ENCODE data around the gene CHRNA9.

The CHRNA9 gene

DNA sequence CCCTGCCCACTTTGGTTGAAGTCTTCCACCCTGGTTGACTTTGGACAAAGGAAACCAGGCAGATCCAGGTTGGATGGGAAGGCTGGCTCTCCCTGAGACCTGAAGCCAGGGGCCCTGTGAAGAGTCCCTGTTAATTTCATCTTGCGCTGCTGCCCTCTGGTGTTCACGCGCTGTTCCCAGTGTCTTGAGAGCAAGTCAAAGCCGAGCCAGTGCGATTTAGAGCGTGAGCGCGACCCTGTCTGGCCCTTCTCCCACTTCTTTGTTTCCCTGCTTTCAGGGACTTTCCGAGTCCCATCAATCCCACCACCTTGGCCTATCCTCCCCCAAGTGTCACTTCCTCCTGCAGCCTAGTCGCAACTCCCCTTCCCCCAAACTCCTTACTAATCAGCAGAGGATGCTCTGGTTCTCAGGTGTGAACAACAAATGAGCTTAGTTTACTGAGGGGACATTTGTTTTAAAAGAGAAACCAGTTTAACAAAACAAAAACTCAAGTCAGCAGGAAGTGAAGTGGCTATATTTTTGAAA lies 25.8 kb upstream of the CHRNA9 start:
- peak; percentile 92 for DNase-seq (ENCODE audit: low spot score)

DNA sequence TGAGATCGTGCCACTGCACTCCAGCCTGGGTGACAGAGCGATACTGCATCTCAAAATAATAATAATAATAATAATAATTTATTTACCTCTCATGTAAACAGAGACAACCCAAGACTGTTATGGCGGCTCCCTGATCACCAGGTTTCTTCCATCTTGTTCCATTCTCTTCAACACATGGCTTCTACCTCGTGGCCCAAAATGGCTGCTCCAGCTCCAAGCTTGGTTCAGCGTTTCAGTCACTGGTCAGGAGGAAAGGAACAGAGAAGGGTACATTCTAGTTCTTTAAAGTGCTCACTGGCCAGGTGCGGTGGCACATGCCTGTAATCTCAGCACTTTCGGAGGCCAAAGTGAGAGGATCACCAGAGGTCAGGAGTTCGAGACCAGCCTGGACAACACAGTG lies 24.9 kb upstream of the CHRNA9 start:
- no peak for DNase-seq (ENCODE audit: low spot score)

DNA sequence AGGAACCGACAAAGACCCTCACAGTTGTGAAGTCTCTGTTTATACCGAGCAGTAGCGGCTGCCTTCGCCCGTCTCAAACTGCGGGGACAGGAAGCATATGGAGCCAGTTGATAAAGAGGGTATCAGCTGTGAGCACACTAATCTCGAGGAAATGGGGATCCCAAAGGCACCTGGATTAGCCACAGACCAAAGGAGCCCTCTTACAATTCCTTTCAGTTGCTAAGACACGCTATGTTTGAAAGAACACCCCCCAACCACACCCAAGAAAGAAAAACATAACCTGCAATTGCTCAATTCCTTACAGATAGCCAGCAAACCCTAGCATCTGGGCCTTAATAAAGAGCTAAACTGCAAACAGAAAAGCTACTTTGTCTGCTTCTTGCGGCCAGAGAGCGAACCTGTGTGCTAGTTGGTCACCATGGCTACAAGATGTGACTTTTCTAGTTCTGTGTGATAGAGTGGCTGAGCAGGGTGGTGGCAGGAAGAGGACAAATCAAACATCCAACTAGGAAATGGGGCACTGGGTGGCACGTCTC lies 23.3 kb upstream of the CHRNA9 start:
- peak; percentile 46 for DNase-seq (ENCODE audit: low spot score)

DNA sequence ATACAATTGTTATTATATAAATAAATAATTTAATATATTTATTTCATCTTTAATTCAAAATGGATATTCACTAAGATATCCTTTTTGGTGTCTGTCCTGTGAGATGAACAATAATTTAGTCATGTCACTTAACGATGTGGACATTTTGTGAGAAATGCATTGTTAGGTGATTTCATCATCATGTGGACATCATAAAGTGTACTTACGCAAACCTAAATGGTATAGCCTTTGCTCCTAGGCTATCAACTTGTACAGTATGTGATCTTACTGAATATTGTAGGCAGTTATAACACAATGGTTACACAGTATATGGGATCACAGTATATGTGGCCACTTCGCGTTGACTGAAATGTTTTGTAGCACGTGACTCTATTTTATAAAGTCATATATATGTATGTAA lies 20.2 kb upstream of the CHRNA9 start:
- no peak for DNase-seq (ENCODE audit: low spot score)

DNA sequence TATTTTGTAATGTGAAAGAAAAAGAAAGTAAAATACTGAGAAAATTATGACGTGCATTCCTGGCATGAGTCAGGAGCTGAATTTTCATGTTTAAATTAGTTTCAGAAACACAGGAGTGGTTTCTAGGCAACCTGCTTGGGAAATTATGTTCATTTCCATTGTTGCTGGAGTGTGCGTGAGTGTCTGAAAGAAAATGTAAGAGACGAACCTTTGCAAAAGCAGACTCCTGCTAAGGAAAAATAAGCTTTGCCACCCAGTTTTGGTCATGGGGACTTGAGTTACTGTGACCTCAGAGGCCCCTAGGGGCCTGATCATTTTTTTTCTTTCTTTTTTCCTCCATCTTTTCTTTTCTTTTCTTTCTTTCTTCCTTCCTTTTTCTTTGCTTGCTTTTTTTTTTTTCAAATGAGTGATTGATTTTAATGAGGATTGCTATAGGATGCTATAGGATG lies 18.8 kb upstream of the CHRNA9 start:
- peak; percentile 83 for DNase-seq (ENCODE audit: low spot score)

DNA sequence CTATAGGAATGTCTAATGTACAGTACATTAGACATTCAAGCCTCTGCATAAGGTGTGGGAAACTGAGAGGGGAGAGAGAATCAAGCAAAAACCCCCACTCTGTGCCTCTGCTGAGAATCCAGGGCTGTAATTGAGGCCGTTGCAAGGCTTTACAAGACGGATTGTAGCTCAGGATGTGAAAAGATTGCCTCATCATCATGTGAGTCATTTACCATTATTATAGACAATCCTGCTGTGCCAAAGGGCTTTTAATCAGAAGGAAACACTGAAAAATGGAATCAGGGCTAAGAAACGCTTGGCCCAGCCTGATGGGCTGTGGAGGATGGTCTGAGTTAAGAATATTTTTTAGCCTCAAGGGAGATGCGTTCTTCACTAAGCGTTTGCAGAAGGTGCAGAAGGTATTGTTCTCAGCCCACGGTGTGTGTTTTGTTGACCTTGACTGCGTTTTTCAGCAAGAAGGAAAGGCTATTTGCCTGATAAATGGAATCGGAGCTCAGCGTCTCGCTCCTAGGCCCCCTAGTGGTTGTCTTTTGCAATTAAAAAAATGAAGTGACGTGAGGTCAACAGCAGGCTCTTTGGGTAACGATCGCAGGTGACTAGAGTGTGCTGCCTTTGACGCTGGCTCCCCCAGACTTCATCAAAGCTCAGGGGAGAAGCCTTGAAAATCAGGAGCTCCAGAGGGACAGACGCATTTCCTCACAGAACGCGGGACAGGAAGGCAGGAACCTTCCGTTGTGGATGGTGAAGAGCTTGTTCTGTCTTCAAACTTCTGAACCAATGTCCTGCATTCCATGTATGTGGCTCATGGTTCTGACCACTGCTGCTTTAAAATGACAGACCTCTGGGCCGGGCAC lies 18.1 kb upstream of the CHRNA9 start:
- peak; percentile 85 for DNase-seq (ENCODE audit: low spot score)

DNA sequence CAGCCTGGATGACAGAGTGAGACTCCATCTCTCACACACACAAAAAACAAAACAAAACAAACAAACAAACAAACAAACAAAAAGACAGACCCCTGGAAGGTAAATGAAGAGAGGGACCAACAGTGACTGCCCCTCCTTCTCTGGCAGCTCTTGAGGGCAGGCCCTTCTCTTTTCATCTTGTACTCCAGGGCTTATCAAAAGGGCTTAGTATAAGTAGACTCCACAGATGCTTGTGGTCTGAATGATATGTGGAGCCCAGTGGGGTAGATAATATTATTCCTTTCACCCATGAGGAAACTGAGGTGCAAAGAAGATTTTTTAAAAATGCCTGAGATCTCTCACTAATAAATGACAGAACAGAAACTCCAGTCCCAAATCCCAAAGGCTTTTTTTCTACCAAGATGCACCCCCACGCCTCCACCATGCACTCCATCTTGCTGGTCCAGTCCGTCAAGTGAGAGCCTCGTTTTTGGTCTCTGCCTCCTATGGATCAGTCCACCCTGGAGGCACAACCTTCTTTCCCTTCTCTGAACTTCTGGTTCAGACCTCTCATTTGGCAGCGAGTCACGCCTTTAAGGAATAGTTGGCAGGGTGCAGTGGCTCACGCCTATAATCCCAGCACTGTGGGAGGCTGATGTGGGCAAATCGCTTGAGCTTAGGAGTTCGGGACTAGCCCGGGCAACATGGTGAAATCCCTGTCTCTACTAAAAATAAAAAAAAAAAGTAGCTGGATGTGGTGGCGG lies 17.0 kb upstream of the CHRNA9 start:
- DNase-seq (ENCODE audit: low spot score), result no peak

DNA sequence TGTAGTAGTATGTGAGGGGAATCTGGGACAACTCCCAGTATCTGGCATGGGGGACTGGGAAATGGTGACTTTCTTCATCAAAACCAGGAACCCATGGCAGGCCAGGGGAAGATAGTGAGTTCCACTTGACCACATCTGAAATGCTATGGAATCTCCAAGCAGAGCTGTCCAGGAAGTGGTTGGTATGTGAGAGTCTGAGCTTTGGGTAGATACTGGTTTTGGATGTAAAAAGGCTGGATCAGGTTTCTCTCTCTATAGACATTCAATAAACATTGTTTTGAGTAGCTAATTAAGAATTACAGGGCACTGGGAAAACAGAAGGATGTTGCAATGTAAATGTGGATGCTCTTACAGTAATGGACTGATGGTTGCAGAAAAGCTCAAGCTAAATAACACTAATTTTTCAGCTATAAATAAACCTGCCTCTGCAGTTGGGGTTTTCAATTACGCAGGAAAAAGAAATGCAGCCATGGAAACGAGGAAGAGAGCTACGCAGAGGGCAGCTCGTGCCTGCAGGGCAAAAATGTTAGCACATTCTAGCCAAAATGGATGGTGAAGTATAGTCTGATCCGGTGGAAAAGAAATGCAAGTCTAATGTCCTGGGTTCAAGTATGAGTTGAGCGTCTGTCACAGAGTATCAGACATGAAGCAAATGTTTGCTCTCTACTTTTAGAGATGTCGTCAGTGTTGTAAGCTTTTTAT lies 13.4 kb upstream of the CHRNA9 start:
- DNase-seq (ENCODE audit: low spot score), result no peak

DNA sequence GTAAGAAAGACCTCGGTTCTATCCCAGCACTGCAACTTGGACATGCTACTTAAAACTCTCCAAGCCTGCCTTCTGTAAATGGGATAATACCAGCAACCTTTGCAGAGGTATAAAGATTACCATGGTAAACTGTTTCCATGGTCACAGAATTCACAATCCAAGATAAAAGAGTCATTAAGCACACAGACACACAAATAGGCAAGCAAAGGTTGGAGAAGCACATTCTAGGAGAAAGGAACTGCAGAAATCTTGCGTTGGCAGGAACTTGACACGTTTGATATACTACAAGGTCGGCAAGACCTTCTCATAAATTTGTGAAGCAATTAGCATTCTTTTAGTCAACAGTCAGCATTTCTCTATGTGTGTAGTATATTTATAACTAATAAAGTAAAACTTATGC lies 12.3 kb upstream of the CHRNA9 start:
- no peak for DNase-seq (ENCODE audit: low spot score)

DNA sequence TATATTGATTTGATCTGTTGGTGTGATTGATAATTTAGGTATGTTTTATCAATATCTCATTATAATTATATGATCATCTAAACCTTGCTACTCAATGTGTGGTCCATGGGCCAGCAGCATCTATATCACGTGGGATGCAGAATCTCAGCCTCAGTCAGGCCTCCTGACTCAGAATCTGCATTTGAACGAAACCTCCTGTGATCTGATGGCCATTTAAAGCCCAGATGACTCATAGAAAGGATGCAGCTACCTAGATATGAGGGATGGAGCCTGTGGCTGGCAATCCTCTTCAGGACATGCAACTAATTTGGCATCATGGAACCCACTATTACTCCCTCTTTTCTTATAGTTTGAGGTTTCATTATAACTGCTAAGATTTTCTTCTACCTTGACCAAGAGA lies 11.3 kb upstream of the CHRNA9 start:
- DNase-seq (ENCODE audit: low spot score), result no peak

DNA sequence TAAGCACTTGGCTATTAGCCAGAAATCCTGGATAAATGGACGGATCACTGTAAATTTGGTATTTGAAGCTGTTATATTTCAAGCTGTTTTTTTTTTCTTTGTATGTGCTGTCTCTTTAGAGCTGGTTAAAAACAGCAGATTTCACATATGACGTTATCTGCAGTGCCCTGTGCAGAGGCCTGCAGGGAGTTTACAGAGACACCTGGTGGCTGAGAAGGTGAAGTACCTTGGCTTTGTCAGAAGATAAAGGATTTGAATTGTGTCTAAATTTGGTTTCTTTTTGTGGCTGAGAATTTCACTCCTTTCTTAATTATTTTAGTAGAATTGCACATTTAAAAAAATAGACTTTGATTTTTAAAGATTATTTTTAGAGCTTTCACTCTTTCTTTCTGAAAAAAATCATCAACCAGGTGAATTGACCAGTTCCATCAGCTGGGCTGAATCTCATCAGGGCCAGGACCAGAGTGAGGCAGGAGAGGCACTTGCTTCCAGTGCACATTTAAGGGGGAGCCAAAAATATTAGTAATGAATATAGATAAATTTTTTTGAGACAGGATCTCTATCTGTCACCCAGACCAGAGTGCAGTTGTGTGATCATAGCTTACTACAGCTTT lies 9.6 kb upstream of the CHRNA9 start:
- DNase-seq (ENCODE audit: low spot score), result peak; percentile 85

DNA sequence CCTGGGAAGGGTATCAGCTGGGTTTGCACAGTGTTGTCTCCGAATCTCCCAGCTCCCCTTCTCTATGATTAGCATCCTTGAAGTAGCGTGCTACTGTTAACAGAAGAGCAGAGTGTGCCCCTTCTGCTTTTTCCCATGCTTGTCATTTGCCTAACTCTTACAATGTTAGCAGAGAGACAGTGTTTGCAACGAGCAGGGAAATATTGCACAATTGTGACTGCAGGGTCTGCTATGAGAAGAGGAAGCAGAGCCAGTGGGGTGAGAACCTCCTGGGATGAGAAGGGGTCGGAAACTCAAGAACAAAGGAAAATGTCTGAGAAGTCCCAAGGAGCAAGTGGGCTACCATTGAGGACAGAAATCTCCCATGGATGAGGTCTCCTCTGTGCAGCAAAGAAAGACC lies 7.8 kb upstream of the CHRNA9 start:
- DNase-seq (ENCODE audit: low spot score), result no peak

DNA sequence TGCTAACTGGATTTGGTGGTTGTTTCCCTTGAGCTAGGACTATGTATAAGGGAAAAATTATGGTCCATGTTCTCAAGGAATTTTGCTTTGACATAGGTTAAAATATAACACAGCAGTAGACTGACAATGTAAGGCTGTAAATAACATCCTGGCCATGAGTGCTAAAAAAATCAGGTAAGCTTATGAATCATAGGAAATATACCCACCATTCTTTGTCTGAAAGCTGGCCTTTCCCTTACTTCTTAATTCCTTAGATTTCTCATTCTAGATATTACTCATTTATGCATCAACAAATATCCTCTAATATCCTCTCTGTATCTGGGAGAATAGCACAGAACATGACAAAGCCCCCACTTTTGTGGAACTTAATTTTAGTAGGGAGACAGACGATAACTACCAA lies 6.8 kb upstream of the CHRNA9 start:
- no peak for DNase-seq (ENCODE audit: low spot score)

DNA sequence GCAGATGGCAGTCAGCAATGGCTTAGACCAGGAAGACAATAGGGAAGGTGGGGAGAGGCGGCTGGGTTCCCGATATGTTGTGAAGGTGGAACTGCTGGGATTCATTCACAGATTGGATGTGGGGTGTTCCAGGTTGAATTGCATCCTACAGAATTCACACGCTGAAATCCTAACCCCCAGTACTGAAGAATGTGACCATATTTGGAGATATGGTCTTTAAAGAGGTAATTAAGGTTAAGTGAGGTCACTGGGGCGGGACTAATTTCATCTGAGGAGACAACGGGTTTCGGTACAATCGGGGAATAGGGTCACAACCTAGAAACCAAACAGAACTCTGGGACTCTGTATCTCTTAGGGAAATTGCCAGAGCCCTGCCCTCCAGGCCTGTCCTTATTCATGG lies 5.3 kb upstream of the CHRNA9 start:
- DNase-seq (ENCODE audit: low spot score), result no peak

DNA sequence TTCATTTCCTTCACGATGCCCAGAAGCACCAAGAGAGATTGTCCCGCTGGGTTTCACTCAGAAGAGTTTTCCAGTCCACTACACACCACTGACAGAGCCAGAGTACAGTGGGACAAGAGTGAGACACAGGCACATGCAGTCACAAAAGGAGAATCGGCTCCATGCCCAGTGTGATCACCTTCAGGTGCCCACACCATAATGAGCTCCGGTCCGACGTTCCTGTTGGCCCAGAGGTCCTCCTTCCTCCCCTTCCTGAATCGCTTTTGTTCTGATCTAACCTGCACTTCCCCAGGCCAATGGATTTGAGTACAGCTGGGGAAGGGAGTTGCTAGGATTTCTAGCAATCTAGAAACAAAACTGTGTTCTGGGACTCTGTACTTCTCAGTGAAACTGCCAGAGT lies 4.6 kb upstream of the CHRNA9 start:
- no peak for DNase-seq (ENCODE audit: low spot score)

DNA sequence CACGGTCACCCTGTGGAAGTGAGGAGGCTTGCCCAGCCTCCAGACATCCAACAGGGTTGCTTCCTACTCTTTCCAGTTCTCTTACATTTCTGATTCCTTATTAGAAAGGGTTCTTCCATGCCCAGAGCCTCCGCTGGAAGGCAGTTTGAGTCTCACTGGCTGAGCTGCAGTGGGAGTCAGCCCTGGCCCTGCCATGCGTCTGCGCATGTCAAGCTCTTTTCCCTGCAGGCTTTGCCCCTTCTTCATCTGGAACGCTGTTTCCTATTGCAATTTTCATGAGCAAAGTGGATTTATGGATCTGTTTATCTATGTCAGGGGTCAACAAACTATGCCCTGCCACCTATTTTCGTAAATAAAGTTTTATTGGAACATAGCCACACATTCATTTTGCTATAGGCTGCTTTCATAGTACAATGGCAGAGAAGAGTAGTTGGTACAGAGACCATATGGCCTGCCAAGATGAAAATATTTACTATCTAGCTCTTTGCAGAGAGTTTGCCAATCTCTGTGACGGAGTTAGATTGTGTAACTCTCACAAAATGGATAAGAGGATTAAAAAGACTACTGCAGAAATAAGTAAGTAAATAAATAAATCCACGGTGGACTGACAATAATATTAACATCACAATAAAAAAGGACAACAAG lies 3.9 kb upstream of the CHRNA9 start:
- DNase-seq (ENCODE audit: low spot score), result no peak

DNA sequence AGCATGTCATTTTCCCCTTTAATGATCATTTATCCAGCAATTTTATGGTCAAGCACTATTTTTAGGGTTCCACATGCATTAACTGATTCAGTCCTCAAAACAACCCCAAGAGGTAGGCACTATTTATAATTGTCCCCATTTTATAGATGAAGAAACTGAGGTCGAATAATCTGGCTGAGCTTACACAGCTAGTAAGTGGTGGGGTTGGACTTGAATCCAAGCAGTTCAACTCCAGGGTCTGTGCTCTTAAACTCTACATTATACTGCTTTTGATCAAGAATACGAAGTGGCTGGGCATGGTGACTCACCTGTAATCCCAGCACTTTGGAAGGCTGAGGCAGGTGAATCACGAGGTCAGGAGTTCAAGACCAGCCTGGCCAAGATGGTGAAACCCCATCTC lies 3.2 kb upstream of the CHRNA9 start:
- no peak for DNase-seq (ENCODE audit: low spot score)

DNA sequence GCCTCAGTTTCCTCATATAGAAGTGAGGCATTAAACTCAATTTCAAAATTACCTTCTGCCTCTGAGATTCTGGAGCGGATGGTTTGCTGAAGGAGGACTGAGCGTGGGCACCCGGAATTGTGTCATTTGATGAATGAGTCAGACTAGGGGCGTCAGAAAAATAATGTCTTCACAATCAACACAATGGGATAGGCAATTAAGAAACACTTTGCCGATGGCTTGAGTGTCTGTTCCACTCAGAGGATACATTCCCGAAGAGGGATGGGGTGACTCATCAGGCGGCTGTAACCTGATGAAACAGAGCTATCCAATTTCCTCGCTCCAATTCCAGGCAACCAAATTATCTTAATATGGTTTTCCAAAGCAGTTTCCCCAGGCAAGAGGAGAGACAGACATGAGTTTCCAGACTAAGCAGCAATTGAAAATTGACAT lies 1.2 kb upstream of the CHRNA9 start:
- DNase-seq (ENCODE audit: low spot score), result no peak

DNA sequence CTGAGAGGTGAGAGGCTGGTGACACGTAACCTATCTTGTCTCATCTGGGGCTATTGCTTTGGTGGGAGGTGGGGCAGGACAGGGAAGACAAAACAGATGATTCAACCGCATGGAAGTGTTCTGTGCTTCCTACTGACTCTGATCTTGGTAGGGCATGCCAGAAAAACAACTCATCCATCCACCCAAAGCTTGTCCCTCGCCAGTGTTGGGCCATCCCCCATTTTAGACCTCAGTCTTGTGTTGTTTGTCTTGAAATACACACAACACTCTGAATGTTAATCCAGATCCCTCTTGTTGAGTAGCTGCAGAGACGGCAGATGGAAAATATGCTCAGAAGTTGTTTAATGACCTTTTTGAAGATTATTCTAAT lies 377 bp downstream of the CHRNA9 start:
- no peak for DNase-seq (ENCODE audit: low spot score)

DNA sequence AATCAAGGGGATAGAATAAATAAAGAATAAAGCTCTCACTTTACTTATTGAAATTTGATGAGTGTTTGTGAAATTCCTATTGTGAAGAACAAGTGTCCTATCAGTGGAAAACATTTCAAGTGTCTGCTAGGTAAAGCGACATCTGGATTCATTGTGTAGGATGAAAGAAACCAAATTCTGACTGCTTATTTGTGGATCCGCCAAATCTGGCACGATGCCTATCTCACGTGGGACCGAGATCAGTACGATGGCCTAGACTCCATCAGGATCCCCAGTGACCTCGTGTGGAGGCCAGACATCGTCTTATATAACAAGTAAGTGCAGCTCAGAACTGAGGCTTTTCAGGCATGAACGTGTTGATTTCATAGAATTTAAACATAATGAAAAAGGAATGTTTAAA lies 1.9 kb downstream of the CHRNA9 start:
- DNase-seq (ENCODE audit: low spot score), result no peak

DNA sequence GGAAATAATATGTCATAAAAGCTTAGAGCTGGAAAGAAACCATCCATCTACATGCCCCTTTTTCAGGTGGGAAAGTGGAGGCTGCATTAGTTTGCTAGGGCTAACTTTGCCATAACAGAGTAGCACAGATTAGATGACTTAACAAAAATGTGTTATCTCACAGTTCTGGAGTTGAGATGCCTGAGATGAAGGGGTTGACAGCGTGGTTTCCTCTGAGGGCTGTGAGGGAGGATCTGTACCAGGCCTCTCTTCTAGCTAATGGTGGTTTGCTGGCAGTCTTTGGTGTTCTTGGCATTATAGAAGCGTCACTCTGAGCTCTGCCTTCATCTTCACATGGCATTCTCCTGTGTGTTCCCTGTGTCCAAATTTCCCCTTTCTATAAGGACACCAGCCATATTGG lies 2.4 kb downstream of the CHRNA9 start:
- DNase-seq (ENCODE audit: low spot score), result no peak
